Keratinocyte (primary cell): ENCODE results near the gene SH3PXD2A. TPM values are rescaled to one million over a fixed set of nuclear protein-coding genes. Genes with fewer than 3 reads are reported as not detected.
A peak's percentile ranks its signal among the peaks of the same experiment; 100 is the strongest.

Source experiments
- DNase-seq: peaks from one replicate; pipeline ENCODE4 v3.0.0-alpha.2; 2011; ENCODE audit warnings: low read depth, missing footprints, low spot score
- FAIRE-seq: peaks from 2 replicates; lab custom pipeline; 2011; peaks lifted over from hg19 to GRCh38; lab: Jason Lieb, UNC
- H2AFZ ChIP-seq: 2 replicates; pipeline ENCODE4 v1.6.0; 2012; ENCODE audit warnings: low read length, control low read depth, inconsistent platforms; ENCODE audit not compliant: control insufficient read depth
- H3K27ac ChIP-seq: 2 replicates; pipeline ENCODE4 v1.5.1; 2011; ENCODE audit warnings: low read length; ENCODE audit not compliant: control insufficient read depth, insufficient read depth
- H3K27me3 ChIP-seq: 3 replicates; pipeline ENCODE4 v1.6.0; 2011; ENCODE audit warnings: low read length; ENCODE audit not compliant: control insufficient read depth, insufficient read depth; ENCODE audit errors: extremely low read depth
- H3K36me3 ChIP-seq, 2 experiments: 2 replicates in 1 of 2; 3 replicates in 1 of 2; pipeline ENCODE4 v1.5.1; 2011; ENCODE audit warnings: low read length in 2 of 2, mild to moderate bottlenecking in 1 of 2; ENCODE audit not compliant: control insufficient read depth in 2 of 2, insufficient read depth in 2 of 2; ENCODE audit errors: extremely low read depth in 1 of 2
- H3K4me1 ChIP-seq: 3 replicates; pipeline ENCODE4 v1.5.1; 2011; ENCODE audit warnings: low read length; ENCODE audit not compliant: control insufficient read depth, insufficient read depth; ENCODE audit errors: extremely low read depth
- H3K4me2 ChIP-seq: 3 replicates; pipeline ENCODE4 v1.6.0; 2011; ENCODE audit warnings: low read depth, low read length; ENCODE audit not compliant: control insufficient read depth, insufficient read depth; ENCODE audit errors: extremely low read depth
- H3K4me3 ChIP-seq, 3 experiments: fragments of 200-600 bp in 1 of 3; sonication (generic) in 1 of 3; 2 replicates in 2 of 3; 3 replicates in 1 of 3; pipeline ENCODE4 v1.5.1; 2011 to 2016; ENCODE audit warnings: low read length in 3 of 3, mild to moderate bottlenecking in 3 of 3, control low read depth in 2 of 3, inconsistent platforms in 1 of 3, low read depth in 1 of 3, mixed read lengths in 1 of 3, mixed run types in 1 of 3, moderate library complexity in 1 of 3; ENCODE audit not compliant: control insufficient read depth in 2 of 3, insufficient read depth in 2 of 3; ENCODE audit errors: extremely low read depth in 1 of 3
- H3K79me2 ChIP-seq: 2 replicates; pipeline ENCODE4 v1.6.0; 2012; ENCODE audit warnings: low read length; ENCODE audit not compliant: control insufficient read depth, insufficient read depth
- H3K9ac ChIP-seq: 3 replicates; pipeline ENCODE4 v1.6.0; 2011; ENCODE audit warnings: low read length; ENCODE audit not compliant: control insufficient read depth, insufficient read depth; ENCODE audit errors: extremely low read depth
- H3K9me1 ChIP-seq: 3 replicates; pipeline ENCODE4 v1.6.0; 2011; ENCODE audit warnings: low read length; ENCODE audit not compliant: control insufficient read depth, insufficient read depth; ENCODE audit errors: extremely low read depth
- H3K9me3 ChIP-seq: 2 replicates; pipeline ENCODE4 v1.5.1; 2012; ENCODE audit warnings: low read depth, low read length; ENCODE audit not compliant: control insufficient read depth
- H4K20me1 ChIP-seq: 3 replicates; pipeline ENCODE4 v1.6.0; 2011; ENCODE audit warnings: low read length; ENCODE audit not compliant: control insufficient read depth, insufficient read depth; ENCODE audit errors: extremely low read depth
- CTCF ChIP-seq, 3 experiments: IDR thresholded peaks in 1 of 3; conservative IDR thresholded peaks in 1 of 3; optimal IDR thresholded peaks in 1 of 3; 2 replicates in 2 of 3; 3 replicates in 1 of 3; pipeline versions ENCODE3 to v1.5.1; 2011; ENCODE audit warnings: low read length in 3 of 3, mild to moderate bottlenecking in 3 of 3, moderate library complexity in 2 of 3, control low read depth in 1 of 3, inconsistent platforms in 1 of 3; ENCODE audit not compliant: insufficient read depth in 2 of 3; ENCODE audit errors: extremely low read depth in 1 of 3
- EZH2 ChIP-seq: IDR thresholded peaks from one replicate; pipeline ENCODE4 v1.6.1; 2012; ENCODE audit warnings: inconsistent platforms, mild to moderate bottlenecking, low read length, moderate library complexity
- dilution Hi-C: fragments of 300-500 bp; cut with MboI; formaldehyde crosslinking; loops from one replicate; pipeline ENCODE4 v1.7.0; 2020; ENCODE audit warnings: low sequenced_read_pairs; ENCODE audit not compliant: extremely low pct_ligation_motif_present
- polyA plus RNA-seq, 5 experiments: library from polyadenylated mRNA; depleted of rRNA in 3 of 5; stranded (reverse) in 3 of 5; stranded (forward) in 1 of 5; unstranded in 1 of 5; fragments of >200 nt; gene quantifications; 1 replicate in 1 of 5; 2 replicates in 3 of 5; 3 replicates in 1 of 5; pipeline versions ENCODE4 v1.2.1 to v1.2.3, GENCODE V29; 2011 to 2012; ENCODE audit warnings: missing spikeins in 2 of 5, low read depth in 1 of 5, low replicate concordance in 1 of 5

Gene SH3PXD2A
- polyA plus RNA-seq, 1 donor (not counting 4 experiments of a cell fraction or from before 2014, with no cell fraction given), result 33.9 TPM

GRCh38 chr10:103853428-103854264, 1.7 kb downstream of the SH3PXD2A start:
- peak; percentile 71 for FAIRE-seq
- Histone ChIP-seq H3K4me3 (peak overlapping the region; percentile 82 to 95 (median 83)), H3K9me1 (peaks cover 2% of the 10 kb centered on the region), H3K9ac (peak overlapping the region; percentile 89), H4K20me1 (no peaks in the 10 kb centered on the region), H3K36me3 (peaks cover 15 to 38% of the 10 kb centered on the region in 2 experiments), H3K27ac (peak overlapping the region; percentile 76), H3K9me3 (no peaks in the 10 kb centered on the region), H3K27me3 (no peaks in the 10 kb centered on the region), H3K4me2 (peak overlapping the region; percentile 99), H3K4me1 (peaks cover 47% of the 10 kb centered on the region), H2AFZ (no peak overlapping the region), H3K79me2 (peaks cover 65% of the 10 kb centered on the region)
- no peak for TF ChIP-seq EZH2
- TF ChIP-seq CTCF (optimal IDR thresholded peaks at IDR 0.05 in 1 of 3, IDR thresholded peaks at IDR 0.05 in 1 of 3, conservative IDR thresholded peaks at IDR 0.05 in 1 of 3; ENCODE audit: extremely low read depth in 1 of 3, insufficient read depth in 2 of 3, low read length in 3 of 3), result no peak
- dilution Hi-C loops, result no loop called here
- DNase-seq, result no peak

DNA sequence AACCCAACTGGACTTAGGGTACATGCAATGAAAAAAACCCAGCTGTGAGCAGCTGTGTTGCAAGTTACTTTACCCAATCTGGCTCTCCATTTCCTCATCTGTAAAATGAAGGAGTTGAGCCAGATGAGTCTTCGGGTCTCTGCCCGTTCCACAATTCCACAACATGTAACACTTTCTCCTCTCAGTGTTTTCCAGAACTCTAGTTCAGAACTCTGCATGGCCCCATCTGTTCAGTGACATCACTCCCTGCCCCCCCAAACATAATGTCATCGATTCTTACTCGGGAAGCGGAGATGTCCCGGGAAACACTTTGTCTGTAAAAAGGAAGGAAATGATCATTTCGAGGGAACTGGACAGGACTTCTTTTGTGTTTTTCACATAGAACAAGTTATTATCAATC, 2.5 kb downstream of the SH3PXD2A start:
- Histone ChIP-seq H2AFZ (no peak overlapping the region), H3K27ac (peak overlapping the region; percentile 76), H3K4me2 (peak overlapping the region; percentile 99), H3K27me3 (no peaks in the 10 kb centered on the region), H3K9me3 (no peaks in the 10 kb centered on the region), H3K4me1 (peaks cover 53% of the 10 kb centered on the region), H3K36me3 (peaks cover 18 to 43% of the 10 kb centered on the region in 2 experiments), H3K9ac (peak overlapping the region; percentile 89), H4K20me1 (no peaks in the 10 kb centered on the region), H3K4me3 (peak overlapping the region; percentile 82 to 95 (median 83)), H3K79me2 (peaks cover 73% of the 10 kb centered on the region), H3K9me1 (peaks cover 2% of the 10 kb centered on the region)
- TF ChIP-seq CTCF (optimal IDR thresholded peaks at IDR 0.05 in 1 of 3, IDR thresholded peaks at IDR 0.05 in 1 of 3, conservative IDR thresholded peaks at IDR 0.05 in 1 of 3; ENCODE audit: extremely low read depth in 1 of 3, insufficient read depth in 2 of 3, low read length in 3 of 3), result no peak
- TF ChIP-seq EZH2, result no peak
- dilution Hi-C loops, result no loop called here
- FAIRE-seq (peak; percentile 59), DNase-seq (no peak)
